Endothelial cell of umbilical vein (primary cell): ENCODE measurements around the gene TSHZ1. TPM values are rescaled to one million over a fixed set of nuclear protein-coding genes. Genes with fewer than 3 reads are reported as not detected.

ENCODE experiments used
- BruUV-seq: library from RNA; stranded (reverse); fragments of 400-500 nt; replicated peaks from 2 replicates; lab custom pipeline; 2021; lab: Mats Ljungman, UMichigan
- CTCF ChIA-PET: fragments of 300-600, 350-600 bp; sonication (Branson Sonifier 250); formaldehyde crosslinking; loops from one replicate; lab custom pipeline; 2021; ENCODE audit warnings: antibody characterized with exemption, inconsistent platforms; lab: Charles Lee
- POLR2A ChIA-PET: fragments of 300-600, 350-600 bp; sonication (Branson Sonifier 250); formaldehyde crosslinking; loops from one replicate; lab custom pipeline; 2021; ENCODE audit warnings: antibody characterized with exemption, inconsistent platforms; lab: Charles Lee
- DNase-seq: peaks from one replicate; pipeline ENCODE4 v3.0.0-alpha.2; 2011; ENCODE audit warnings: low read depth, low spot score
- FAIRE-seq: peaks from 2 replicates; lab custom pipeline; 2011; peaks lifted over from hg19 to GRCh38; lab: Jason Lieb, UNC
- H2AFZ ChIP-seq: 2 replicates; pipeline ENCODE4 v1.6.0; 2012; ENCODE audit warnings: low read depth, low read length, control low read depth, inconsistent platforms
- H3K27ac ChIP-seq: 2 replicates; pipeline ENCODE4 v1.5.1; 2011; ENCODE audit warnings: low read depth, mild to moderate bottlenecking, control low read depth, low read length, moderate library complexity; ENCODE audit not compliant: insufficient read depth
- H3K27me3 ChIP-seq, 2 experiments: 2 replicates each; pipeline versions ENCODE4 v1.6.0 to v1.6.1; 2011; ENCODE audit warnings: low read length in 2 of 2, mixed read lengths in 1 of 2; ENCODE audit not compliant: control insufficient read depth in 2 of 2, insufficient read depth in 2 of 2
- H3K36me3 ChIP-seq, 2 experiments: 2 replicates in 1 of 2; 3 replicates in 1 of 2; pipeline ENCODE4 v1.5.1; 2011; ENCODE audit warnings: low read length in 2 of 2, mild to moderate bottlenecking in 1 of 2, moderate library complexity in 1 of 2; ENCODE audit not compliant: control insufficient read depth in 2 of 2, insufficient read depth in 2 of 2; ENCODE audit errors: extremely low read depth in 1 of 2
- H3K4me1 ChIP-seq: 3 replicates; pipeline ENCODE4 v1.5.1; 2011; ENCODE audit warnings: mild to moderate bottlenecking, low read length; ENCODE audit not compliant: control insufficient read depth, insufficient read depth; ENCODE audit errors: extremely low read depth
- H3K4me2 ChIP-seq: 2 replicates; pipeline ENCODE4 v1.6.1; 2011; ENCODE audit warnings: low read length, control low read depth, mixed read lengths; ENCODE audit not compliant: insufficient read depth
- H3K4me3 ChIP-seq, 3 experiments: fragments of 200-600 bp in 1 of 3; sonication (generic), shearing (Covaris generic) in 1 of 3; replicated peaks in 1 of 3; 2 replicates each; pipeline ENCODE4 v1.5.1; 2011 to 2016; ENCODE audit warnings: control low read depth in 3 of 3, low read length in 3 of 3, mild to moderate bottlenecking in 2 of 3, inconsistent platforms in 1 of 3, low read depth in 1 of 3, moderate library complexity in 1 of 3; ENCODE audit not compliant: insufficient read depth in 1 of 3
- H3K79me2 ChIP-seq: 2 replicates; pipeline ENCODE4 v1.6.0; 2012; ENCODE audit warnings: low read length, inconsistent platforms; ENCODE audit not compliant: control insufficient read depth, insufficient read depth
- H3K9ac ChIP-seq: replicated peaks from 2 replicates; pipeline ENCODE3; 2011; ENCODE audit warnings: low read length, control low read depth; ENCODE audit not compliant: insufficient read depth; ENCODE audit errors: extremely low read depth
- H3K9me1 ChIP-seq: replicated peaks from 3 replicates; pipeline ENCODE4 v1.6.0; 2011; ENCODE audit warnings: mild to moderate bottlenecking, low read length; ENCODE audit not compliant: control insufficient read depth, insufficient read depth; ENCODE audit errors: extremely low read depth
- H3K9me3 ChIP-seq: replicated peaks from 2 replicates; pipeline ENCODE4 v1.5.1; 2012; ENCODE audit warnings: low read length, inconsistent platforms; ENCODE audit not compliant: control insufficient read depth, insufficient read depth
- H4K20me1 ChIP-seq: replicated peaks from 2 replicates; pipeline ENCODE3; 2011; ENCODE audit warnings: mild to moderate bottlenecking, low read length; ENCODE audit not compliant: control insufficient read depth, insufficient read depth; ENCODE audit errors: extremely low read depth
- CTCF ChIP-seq, 2 donors: IDR thresholded peaks; 1 replicate in 1 of 2; 2 replicates in 1 of 2; pipeline ENCODE4 v1.5.1; 2011; ENCODE audit warnings: low read length in 2 of 2, mild to moderate bottlenecking in 2 of 2, moderate library complexity in 2 of 2, control low read depth in 1 of 2, inconsistent platforms in 1 of 2, low read depth in 1 of 2; ENCODE audit not compliant: insufficient read depth in 1 of 2; ENCODE audit errors: extremely low read depth in 1 of 2
- EZH2 ChIP-seq: IDR thresholded peaks from 2 replicates; pipeline ENCODE4 v1.6.1; 2012; ENCODE audit warnings: borderline replicate concordance, low read depth, mild to moderate bottlenecking, moderate library complexity, low read length, inconsistent platforms; ENCODE audit not compliant: severe bottlenecking
- FOS ChIP-seq: IDR thresholded peaks from 2 replicates; pipeline ENCODE4 v1.6.1; 2011; ENCODE audit warnings: mild to moderate bottlenecking, low read length, moderate library complexity, borderline replicate concordance; ENCODE audit not compliant: insufficient read depth
- JUN ChIP-seq: IDR thresholded peaks from 2 replicates; pipeline ENCODE4 v1.6.1; 2011; ENCODE audit warnings: borderline replicate concordance, low read depth; ENCODE audit not compliant: insufficient read length, insufficient read depth
- MAX ChIP-seq: IDR thresholded peaks from 2 replicates; pipeline ENCODE4 v1.6.1; 2011; ENCODE audit not compliant: insufficient read depth, insufficient read length
- MYC ChIP-seq: IDR thresholded peaks from one replicate; pipeline ENCODE4 v1.6.1; 2011; ENCODE audit warnings: mild to moderate bottlenecking, low read depth, low read length
- POLR2A ChIP-seq: IDR thresholded peaks from 2 replicates; pipeline ENCODE4 v1.6.1; 2012; ENCODE audit warnings: low read depth, mild to moderate bottlenecking, control low read depth, low read length
- POLR2AphosphoS5 ChIP-seq: IDR thresholded peaks from 2 replicates; pipeline ENCODE4 v1.6.1; 2012; ENCODE audit warnings: low read depth, mild to moderate bottlenecking, control low read depth, low read length, moderate library complexity; ENCODE audit not compliant: insufficient read depth
- dilution Hi-C: fragments of 300-500 bp; cut with MboI; formaldehyde crosslinking; loops from one replicate; pipeline ENCODE4 v1.15.0; 2019; ENCODE audit warnings: low sequenced_read_pairs; ENCODE audit not compliant: extremely low pct_ligation_motif_present
- intact Hi-C: fragments of 100-400 bp; cut with micrococcal nuclease; formaldehyde crosslinking; loops from one replicate; pipeline ENCODE4 v1.10.0; 2022
- polyA plus RNA-seq, 4 experiments: library from polyadenylated mRNA; depleted of rRNA in 3 of 4; stranded (reverse) in 3 of 4; unstranded in 1 of 4; fragments of >200 nt; gene quantifications; 2 replicates each; pipeline versions ENCODE4 v1.2.1 to v1.2.3, GENCODE V29; 2011 to 2012; ENCODE audit warnings: missing spikeins in 1 of 4
- total RNA-seq: library from RNA; stranded (reverse); gene quantifications from 2 replicates; pipeline ENCODE4 v1.2.3, GENCODE V29; 2021

Gene TSHZ1
- total and polyA plus RNA-seq, 2 donors (not counting 3 experiments of a cell fraction or from before 2014, with no cell fraction given) = 4.2 to 10.2 TPM

- Histone ChIP-seq H3K9ac (peak overlapping the region; percentile 86), H3K36me3 (no peaks in the 10 kb centered on the region), H3K9me3 (no peaks in the 10 kb centered on the region), H3K79me2 (peaks cover 52% of the 10 kb centered on the region), H3K27ac (peak overlapping the region; percentile 88), H2AFZ (peak overlapping the region; percentile 79), H3K9me1 (no peaks in the 10 kb centered on the region), H4K20me1 (no peaks in the 10 kb centered on the region), H3K4me1 (peaks cover 38% of the 10 kb centered on the region), H3K4me3 (peak overlapping the region; percentile 56 to 97 (median 73)), H3K4me2 (peak overlapping the region; percentile 77), H3K27me3 (no peaks in the 10 kb centered on the region)
- dilution Hi-C loops = no loop called here
- ChIA-PET POLR2A (interaction anchor here (0.7 kb wide), 1 partner anchor 1499 kb away, joined by 4 read pairs; no protein-coding TSS in a partner anchor), CTCF (interaction anchor here (0.6 kb wide), 1 partner anchor 236 kb away, joined by 3 read pairs; no protein-coding TSS in a partner anchor)
- no peak for TF ChIP-seq CTCF (IDR thresholded peaks at IDR 0.05; ENCODE audit: extremely low read depth in 1 of 2, insufficient read depth in 1 of 2, low read depth in 1 of 2, low read length in 2 of 2)
- no peak for TF ChIP-seq MYC
- no peak for TF ChIP-seq POLR2AphosphoS5
- TF ChIP-seq FOS = no peak
- TF ChIP-seq EZH2 = no peak
- peak; percentile 12 for TF ChIP-seq POLR2A
- no peak for TF ChIP-seq MAX
- TF ChIP-seq JUN = no peak
- BruUV-seq = TSS peak; percentile 47
- FAIRE-seq (no peak), DNase-seq (peak; percentile 42)
- intact Hi-C loops = loop anchor here (2.0 to 10.0 kb wide), 5 partner anchors 249 to 713 kb away; partner anchors contain the start of genes CNDP2 and ZNF407
These were observed 2.3 kb upstream of the TSHZ1 start for GRCh38 chr18:75208155-75208835.
